Activated CD4-positive, alpha-beta memory T cell treated with anti-CD3 and anti-CD28 coated beads for 36 hours (primary cell): Measurements from ENCODE around the gene DOK6. TPM values are rescaled to one million over a fixed set of nuclear protein-coding genes. Genes with fewer than 3 reads are reported as not detected.

ENCODE experiments used
- CTCF ChIA-PET: fragments of 350-600 bp; sonication (Branson Sonifier 250); formaldehyde crosslinking; loops from one replicate; lab custom pipeline; 2021; ENCODE audit warnings: antibody characterized with exemption, inconsistent platforms; lab: Charles Lee
- POLR2A ChIA-PET: fragments of 350-600 bp; sonication (Branson Sonifier 250); formaldehyde crosslinking; loops from one replicate; lab custom pipeline; 2021; ENCODE audit warnings: antibody characterized with exemption; lab: Charles Lee
- DNase-seq: peaks from one replicate; pipeline ENCODE4 v3.0.0-alpha.2; 2020
- H3K27ac Mint-ChIP-seq: one replicate; pipeline ENCODE4 v1.8.0; 2021; ENCODE audit warnings: mixed read lengths
- H3K27me3 Mint-ChIP-seq: one replicate; pipeline ENCODE4 v1.8.0; 2021; ENCODE audit warnings: mixed read lengths
- H3K36me3 Mint-ChIP-seq: one replicate; pipeline ENCODE4 v1.8.0; 2021; ENCODE audit warnings: mixed read lengths
- H3K4me1 Mint-ChIP-seq: one replicate; pipeline ENCODE4 v1.8.0; 2021; ENCODE audit warnings: low read depth, mixed read lengths
- H3K4me3 Mint-ChIP-seq: one replicate; pipeline ENCODE4 v1.8.0; 2021; ENCODE audit warnings: mild to moderate bottlenecking, mixed read lengths
- H3K9me3 Mint-ChIP-seq: one replicate; pipeline ENCODE4 v1.8.0; 2021; ENCODE audit warnings: mixed read lengths
- intact Hi-C: fragments of 100-400 bp; cut with micrococcal nuclease; formaldehyde crosslinking; loops from one replicate; pipeline ENCODE4 v1.15.1; 2023
- total RNA-seq, 2 experiments: library from RNA; stranded (reverse); gene quantifications; one replicate each; pipeline ENCODE4 v1.2.3, GENCODE V29; 2021

The DOK6 gene
- total RNA-seq, 2 experiments from 2014 or later: not detected

GRCh38 chr18:69564602-69565001 is 163.9 kb downstream of the DOK6 start:
- Mint-ChIP-seq H3K27me3 (peaks cover 5% of the 10 kb centered on the region), H3K9me3 (peaks cover 23% of the 10 kb centered on the region), H3K27ac (no peak overlapping the region), H3K36me3 (peaks cover 3% of the 10 kb centered on the region), H3K4me3 (no peak overlapping the region), H3K4me1 (no peaks in the 10 kb centered on the region)
- intact Hi-C loops: no loop called here
- POLR2A ChIA-PET: no interaction called here
- CTCF ChIA-PET: no interaction called here
- no peak for DNase-seq

GRCh38 chr18:69567813-69568488 is 167.3 kb downstream of the DOK6 start:
- intact Hi-C loops: no loop called here
- H3K4me1 Mint-ChIP-seq: no peaks in the 10 kb centered on the region
- no peak overlapping the region for H3K27ac Mint-ChIP-seq
- peaks cover 3% of the 10 kb centered on the region for H3K36me3 Mint-ChIP-seq
- H3K9me3 Mint-ChIP-seq: peaks cover 19% of the 10 kb centered on the region
- H3K27me3 Mint-ChIP-seq: peaks cover 5% of the 10 kb centered on the region
- no peak overlapping the region for H3K4me3 Mint-ChIP-seq
- DNase-seq: no peak
- ChIA-PET CTCF (no interaction called here), POLR2A (no interaction called here)

- CTCF ChIA-PET: no interaction called here
- Mint-ChIP-seq H3K4me3 (no peak overlapping the region), H3K36me3 (peaks cover 3% of the 10 kb centered on the region), H3K27ac (no peak overlapping the region), H3K4me1 (no peaks in the 10 kb centered on the region), H3K27me3 (peaks cover 5% of the 10 kb centered on the region), H3K9me3 (peaks cover 19% of the 10 kb centered on the region)
- DNase-seq: no peak
- POLR2A ChIA-PET: no interaction called here
- intact Hi-C loops: no loop called here
Observed at GRCh38 chr18:69569133-69569532, 168.4 kb downstream of the DOK6 start.

GRCh38 chr18:69574401-69574800 is 173.7 kb downstream of the DOK6 start:
- Mint-ChIP-seq H3K27me3 (no peaks in the 10 kb centered on the region), H3K4me3 (no peak overlapping the region), H3K4me1 (peaks cover 1% of the 10 kb centered on the region), H3K9me3 (no peaks in the 10 kb centered on the region), H3K27ac (no peak overlapping the region), H3K36me3 (no peaks in the 10 kb centered on the region)
- POLR2A ChIA-PET: no interaction called here
- no peak for DNase-seq
- intact Hi-C loops: no loop called here
- CTCF ChIA-PET: no interaction called here

GRCh38 chr18:69580107-69580506 is 179.4 kb downstream of the DOK6 start:
- peaks cover 14% of the 10 kb centered on the region for H3K4me1 Mint-ChIP-seq
- no peak for DNase-seq
- POLR2A ChIA-PET: no interaction called here
- no peak overlapping the region for H3K27ac Mint-ChIP-seq
- no peak overlapping the region for H3K4me3 Mint-ChIP-seq
- CTCF ChIA-PET: no interaction called here
- H3K27me3 Mint-ChIP-seq: no peaks in the 10 kb centered on the region
- H3K36me3 Mint-ChIP-seq: no peaks in the 10 kb centered on the region
- intact Hi-C loops: no loop called here
- H3K9me3 Mint-ChIP-seq: no peaks in the 10 kb centered on the region

- ChIA-PET POLR2A (no interaction called here), CTCF (no interaction called here)
- no peaks in the 10 kb centered on the region for H3K9me3 Mint-ChIP-seq
- peaks cover 12% of the 10 kb centered on the region for H3K4me1 Mint-ChIP-seq
- no peaks in the 10 kb centered on the region for H3K36me3 Mint-ChIP-seq
- no peak overlapping the region for H3K4me3 Mint-ChIP-seq
- peaks cover 2% of the 10 kb centered on the region for H3K27me3 Mint-ChIP-seq
- H3K27ac Mint-ChIP-seq: no peak overlapping the region
- intact Hi-C loops: no loop called here
- no peak for DNase-seq
Observed at GRCh38 chr18:69584429-69584828, 183.7 kb downstream of the DOK6 start.

- H3K36me3 Mint-ChIP-seq: no peaks in the 10 kb centered on the region
- intact Hi-C loops: no loop called here
- H3K4me3 Mint-ChIP-seq: no peak overlapping the region
- H3K27me3 Mint-ChIP-seq: peaks cover 2% of the 10 kb centered on the region
- H3K4me1 Mint-ChIP-seq: peaks cover 2% of the 10 kb centered on the region
- no peak for DNase-seq
- ChIA-PET POLR2A (no interaction called here), CTCF (no interaction called here)
- no peak overlapping the region for H3K27ac Mint-ChIP-seq
- H3K9me3 Mint-ChIP-seq: no peaks in the 10 kb centered on the region
Observed at GRCh38 chr18:69585696-69586095, 185.0 kb downstream of the DOK6 start.

- Mint-ChIP-seq H3K36me3 (no peaks in the 10 kb centered on the region), H3K9me3 (no peaks in the 10 kb centered on the region), H3K27ac (no peak overlapping the region), H3K4me1 (no peaks in the 10 kb centered on the region), H3K27me3 (peaks cover 2% of the 10 kb centered on the region), H3K4me3 (no peak overlapping the region)
- POLR2A ChIA-PET: no interaction called here
- intact Hi-C loops: no loop called here
- CTCF ChIA-PET: no interaction called here
- DNase-seq: no peak
Observed at GRCh38 chr18:69586537-69586936, 185.8 kb downstream of the DOK6 start.

- intact Hi-C loops: no loop called here
- Mint-ChIP-seq H3K4me3 (no peak overlapping the region), H3K9me3 (no peaks in the 10 kb centered on the region), H3K27me3 (peaks cover 2% of the 10 kb centered on the region), H3K4me1 (no peaks in the 10 kb centered on the region), H3K27ac (no peak overlapping the region), H3K36me3 (no peaks in the 10 kb centered on the region)
- no peak for DNase-seq
- POLR2A ChIA-PET: no interaction called here
- CTCF ChIA-PET: interaction anchor here (0.5 to 0.7 kb wide), 2 partner anchors 497 to 554 kb away, joined by 3 read pairs; no protein-coding TSS in a partner anchor
Observed at GRCh38 chr18:69588301-69588700, 187.6 kb downstream of the DOK6 start.

GRCh38 chr18:69590150-69590549 is 189.5 kb downstream of the DOK6 start:
- CTCF ChIA-PET: no interaction called here
- Mint-ChIP-seq H3K4me1 (no peaks in the 10 kb centered on the region), H3K4me3 (no peak overlapping the region), H3K27me3 (peaks cover 2% of the 10 kb centered on the region), H3K27ac (no peak overlapping the region), H3K36me3 (no peaks in the 10 kb centered on the region), H3K9me3 (no peaks in the 10 kb centered on the region)
- intact Hi-C loops: no loop called here
- POLR2A ChIA-PET: no interaction called here
- DNase-seq: no peak

GRCh38 chr18:69596345-69596744 is 195.7 kb downstream of the DOK6 start:
- Mint-ChIP-seq H3K9me3 (peaks cover 14% of the 10 kb centered on the region), H3K27ac (no peak overlapping the region), H3K36me3 (peaks cover 5% of the 10 kb centered on the region), H3K4me3 (no peak overlapping the region), H3K4me1 (no peaks in the 10 kb centered on the region), H3K27me3 (peaks cover 2% of the 10 kb centered on the region)
- POLR2A ChIA-PET: no interaction called here
- intact Hi-C loops: no loop called here
- CTCF ChIA-PET: no interaction called here
- DNase-seq: no peak

GRCh38 chr18:69597561-69597960 is 196.9 kb downstream of the DOK6 start:
- DNase-seq: no peak
- Mint-ChIP-seq H3K36me3 (peaks cover 5% of the 10 kb centered on the region), H3K27me3 (peaks cover 2% of the 10 kb centered on the region), H3K9me3 (peaks cover 14% of the 10 kb centered on the region), H3K27ac (no peak overlapping the region), H3K4me1 (no peaks in the 10 kb centered on the region), H3K4me3 (no peak overlapping the region)
- POLR2A ChIA-PET: no interaction called here
- CTCF ChIA-PET: no interaction called here
- intact Hi-C loops: no loop called here

- Mint-ChIP-seq H3K27me3 (peaks cover 2% of the 10 kb centered on the region), H3K27ac (no peak overlapping the region), H3K4me3 (no peak overlapping the region), H3K4me1 (no peaks in the 10 kb centered on the region), H3K36me3 (peaks cover 5% of the 10 kb centered on the region), H3K9me3 (peaks cover 14% of the 10 kb centered on the region)
- no peak for DNase-seq
- ChIA-PET CTCF (no interaction called here), POLR2A (no interaction called here)
- intact Hi-C loops: no loop called here
Observed at GRCh38 chr18:69599377-69599776, 198.7 kb downstream of the DOK6 start.
